Choroid plexus epithelial cell (primary cell): ENCODE results near the gene LAT.
A peak's percentile ranks its signal among the peaks of the same experiment; 100 is the strongest.
"Not testable (repeated sequence)": the region's sequence is repeated elsewhere in the genome, so short reads cannot be mapped to it uniquely, and the experiment has no call there.

Experiments used
- DNase-seq: peaks from one replicate; pipeline ENCODE4 v3.0.0-alpha.2; 2010; ENCODE audit warnings: low read depth
- H3K4me3 ChIP-seq: 2 replicates; pipeline ENCODE4 v1.5.1; 2011; ENCODE audit warnings: low read depth, mild to moderate bottlenecking, control low read depth, low read length, moderate library complexity
- CTCF ChIP-seq: conservative IDR thresholded peaks from 2 replicates; pipeline ENCODE4 v1.5.1; 2011; ENCODE audit warnings: low read depth, mild to moderate bottlenecking, control low read depth, inconsistent platforms, low read length, moderate library complexity

Gene LAT

GRCh38 chr16:28984619-28985135 is at the start of gene LAT:
TSS of gene LAT (plus strand) at chr16:28985052. CDS start at chr16:28985418, 366 bp downstream.
- no peak for DNase-seq
- no peak within 1 kb of the TSS for H3K4me3 ChIP-seq
- no peak for TF ChIP-seq CTCF

- no peak overlapping the region for H3K4me3 ChIP-seq
- TF ChIP-seq CTCF, result no peak
- no peak for DNase-seq
These were observed 49.5 kb upstream of the LAT start for GRCh38 chr16:28935346-28935745.

DNA sequence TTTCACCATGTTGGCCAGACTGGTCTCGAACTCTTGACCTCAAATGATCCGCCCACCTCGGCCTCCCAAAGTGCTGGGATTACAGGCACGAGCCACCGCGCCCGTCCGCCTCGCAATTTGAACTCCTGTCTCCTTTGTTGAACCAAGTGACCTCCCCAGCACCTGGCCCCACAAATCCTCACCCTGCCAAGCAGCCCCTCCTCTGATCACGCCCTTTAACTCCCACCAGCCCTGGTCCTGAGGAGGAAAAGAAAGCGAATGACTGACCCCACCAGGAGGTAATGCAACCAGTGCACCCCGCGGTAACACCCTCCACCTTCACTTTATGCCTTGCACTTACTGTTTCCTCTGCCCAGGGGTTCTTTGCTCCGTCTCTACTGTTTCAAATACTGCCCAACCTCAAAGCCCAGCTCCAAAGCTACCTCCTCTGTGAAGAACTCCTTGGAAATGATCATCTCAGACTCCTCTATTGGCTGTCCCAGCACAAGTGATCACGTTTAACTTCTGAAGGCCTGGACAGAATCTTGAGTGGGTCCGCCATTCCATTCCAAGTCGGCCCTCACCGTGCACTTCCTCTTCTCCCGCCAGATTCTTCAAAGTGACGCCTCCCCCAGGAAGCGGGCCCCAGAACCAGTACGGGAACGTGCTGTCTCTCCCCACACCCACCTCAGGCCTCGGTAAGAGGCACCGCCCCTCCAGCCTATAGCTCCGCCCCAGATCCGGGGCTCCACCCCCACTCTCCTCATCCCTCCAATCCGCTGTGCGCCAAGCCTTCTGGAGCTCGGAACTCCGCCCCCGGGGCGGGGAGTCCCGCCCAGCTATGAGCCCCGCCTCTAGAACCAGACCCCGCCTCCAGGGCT is 48.7 kb upstream of the LAT start:
- peak; percentile 85 for DNase-seq
- H3K4me3 ChIP-seq, result peak overlapping the region; percentile 9
- TF ChIP-seq CTCF, result no peak

- no peak overlapping the region for H3K4me3 ChIP-seq
- DNase-seq, result no peak
- TF ChIP-seq CTCF, result no peak
These were observed 48.1 kb upstream of the LAT start for GRCh38 chr16:28936784-28937155.

DNA sequence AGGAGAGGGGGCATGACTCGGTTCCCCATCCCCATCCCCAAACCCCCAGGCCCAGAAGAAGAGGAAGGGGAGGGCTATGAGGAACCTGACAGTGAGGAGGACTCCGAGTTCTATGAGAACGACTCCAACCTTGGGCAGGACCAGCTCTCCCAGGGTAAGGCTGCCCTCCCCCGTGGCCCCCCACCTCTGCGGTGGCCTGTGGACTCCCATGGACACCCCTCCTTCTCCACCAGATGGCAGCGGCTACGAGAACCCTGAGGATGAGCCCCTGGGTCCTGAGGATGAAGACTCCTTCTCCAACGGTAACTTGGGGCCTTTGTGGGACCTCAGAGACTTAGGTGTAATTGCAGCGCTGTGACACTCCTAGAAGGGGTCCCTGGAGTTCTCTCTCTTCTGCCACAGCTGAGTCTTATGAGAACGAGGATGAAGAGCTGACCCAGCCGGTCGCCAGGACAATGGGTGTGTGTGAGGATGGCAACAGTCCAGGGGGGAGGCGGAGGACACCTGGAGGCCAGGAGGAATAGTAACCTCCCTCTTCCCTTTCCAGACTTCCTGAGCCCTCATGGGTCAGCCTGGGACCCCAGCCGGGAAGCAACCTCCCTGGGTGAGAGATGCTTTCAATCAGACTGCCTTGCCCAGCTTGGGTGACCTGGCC is 47.5 kb upstream of the LAT start:
- DNase-seq, result no peak
- no peak for TF ChIP-seq CTCF
- no peak overlapping the region for H3K4me3 ChIP-seq

GRCh38 chr16:28938721-28939120 is 46.1 kb upstream of the LAT start:
- TF ChIP-seq CTCF, result no peak
- H3K4me3 ChIP-seq, result no peak overlapping the region
- no peak for DNase-seq

DNA sequence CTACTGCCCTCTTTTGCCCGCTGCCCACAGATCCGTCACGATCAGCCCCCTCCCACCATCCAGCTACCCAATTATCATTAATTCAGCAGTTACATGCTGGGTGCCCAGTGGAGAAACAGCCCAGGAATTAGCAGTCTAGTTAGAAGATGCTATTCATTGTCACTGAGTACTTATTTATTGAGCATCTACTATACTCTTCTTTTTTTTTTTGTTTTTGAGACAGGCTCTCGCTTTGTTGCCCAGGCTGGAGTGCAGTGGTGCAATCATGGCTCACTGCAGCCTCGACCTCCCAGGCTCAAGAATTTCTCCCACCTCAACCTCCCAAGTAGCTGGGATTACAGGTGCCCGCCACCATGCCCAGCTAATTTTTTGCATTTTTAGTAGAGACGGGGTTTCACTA is 45.0 kb upstream of the LAT start:
- DNase-seq, H3K4me3 ChIP-seq: not testable (repeated sequence)
